Measurements from ENCODE around the gene TRAM2.

DNA sequence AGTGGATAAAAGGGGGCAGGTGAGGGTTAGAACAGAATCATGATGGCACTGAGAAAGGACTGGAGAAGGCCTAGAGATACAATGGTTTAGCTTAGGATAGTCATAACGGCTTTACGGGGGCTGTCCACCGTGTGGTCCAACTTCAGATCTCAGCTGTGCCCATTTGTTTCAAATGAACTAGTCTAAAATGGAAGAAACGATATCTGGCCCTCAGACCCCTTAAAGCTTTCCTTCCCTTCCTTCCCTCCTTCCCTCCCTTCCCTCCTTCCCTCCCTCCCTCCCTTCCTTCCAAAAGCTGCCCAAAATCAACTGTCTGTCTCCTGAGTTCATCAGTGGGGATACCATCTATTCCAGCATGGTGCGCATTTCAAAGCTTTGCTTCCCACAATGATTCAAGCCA is 27.9 kb downstream of the TRAM2 start:
- TF ChIP-seq POLR2A (IDR thresholded peaks at IDR 0.05) (no peak), CTCF (IDR thresholded peaks at IDR 0.05) (no peak)
